Loucy (cell line): ENCODE measurements around the gene SERTAD3.
"Not testable (repeated sequence)": the region's sequence is repeated elsewhere in the genome, so short reads cannot be mapped to it uniquely, and the experiment has no call there.

Source experiments
- H2AFZ ChIP-seq: fragments of 200-600 bp; sonication (generic); 2 replicates; pipeline ENCODE4 v1.6.0; 2016; ENCODE audit warnings: antibody characterized with exemption, mild to moderate bottlenecking, low read length, moderate library complexity
- H3F3A ChIP-seq: fragments of 200-600 bp; 2 replicates; pipeline ENCODE4 v1.6.0; 2016; ENCODE audit warnings: antibody characterized with exemption, low read depth, mild to moderate bottlenecking
- H3K27me3 ChIP-seq: fragments of 200-600 bp; sonication (generic); 2 replicates; pipeline ENCODE4 v1.6.1; 2014; ENCODE audit warnings: low read length, mild to moderate bottlenecking; ENCODE audit not compliant: insufficient read depth, poor library complexity, severe bottlenecking
- H3K36me3 ChIP-seq: fragments of 200-600 bp; sonication (generic); 2 replicates; pipeline ENCODE4 v1.6.1; 2016; ENCODE audit warnings: low read length; ENCODE audit not compliant: insufficient read depth
- H3K4me1 ChIP-seq: fragments of 200-600 bp; sonication (generic); 2 replicates; pipeline ENCODE4 v1.5.1; 2014; ENCODE audit warnings: low read length, mild to moderate bottlenecking; ENCODE audit not compliant: insufficient read depth, poor library complexity, severe bottlenecking
- H3K4me2 ChIP-seq: fragments of 200-600 bp; sonication (generic); 2 replicates; pipeline ENCODE4 v1.6.0; 2014; ENCODE audit warnings: antibody characterized with exemption, low read length, low read depth, mild to moderate bottlenecking; ENCODE audit not compliant: poor library complexity, severe bottlenecking
- H3K4me3 ChIP-seq: fragments of 200-600 bp; sonication (generic); 2 replicates; pipeline ENCODE4 v1.5.1; 2014; ENCODE audit warnings: low read length, mild to moderate bottlenecking, mixed read lengths; ENCODE audit not compliant: poor library complexity, severe bottlenecking
- H3K79me2 ChIP-seq: fragments of 200-600 bp; sonication (generic); 2 replicates; pipeline ENCODE4 v1.6.1; 2014; ENCODE audit warnings: low read length; ENCODE audit not compliant: insufficient read depth
- H3K9ac ChIP-seq: fragments of 200-600 bp; sonication (generic); 2 replicates; pipeline ENCODE4 v1.6.0; 2014; ENCODE audit warnings: mild to moderate bottlenecking, low read depth, low read length, moderate library complexity; ENCODE audit not compliant: poor library complexity, severe bottlenecking
- H3K9me2 ChIP-seq: fragments of 200-600 bp; sonication (generic); replicated peaks from 2 replicates; pipeline ENCODE4 v1.6.1; 2016; ENCODE audit warnings: low read depth, low read length, mixed read lengths
- H3K9me3 ChIP-seq: fragments of 200-600 bp; sonication (generic); 2 replicates; pipeline ENCODE4 v1.6.1; 2014; ENCODE audit warnings: mild to moderate bottlenecking, antibody characterized with exemption, low read length, low read depth; ENCODE audit not compliant: insufficient read depth
- H4K20me1 ChIP-seq: fragments of 200-600 bp; sonication (generic); 2 replicates; pipeline ENCODE4 v1.6.0; 2014; ENCODE audit warnings: antibody characterized with exemption, low read length, mild to moderate bottlenecking; ENCODE audit not compliant: insufficient read depth, poor library complexity, severe bottlenecking
- EZH2phosphoT487 ChIP-seq: fragments of 200-600 bp; IDR thresholded peaks from 2 replicates; pipeline ENCODE4 v1.6.1; 2018; ENCODE audit warnings: antibody characterized with exemption, mild to moderate bottlenecking, moderate library complexity, borderline replicate concordance
- TF ChIP-seq, protein P1 (sequence below): fragments of 200-600 bp; sonication (generic); conservative IDR thresholded peaks from 2 replicates; pipeline ENCODE4 v1.5.1; 2014; ENCODE audit warnings: mild to moderate bottlenecking, antibody characterized with exemption, low read length

SERTAD3 gene

DNA sequence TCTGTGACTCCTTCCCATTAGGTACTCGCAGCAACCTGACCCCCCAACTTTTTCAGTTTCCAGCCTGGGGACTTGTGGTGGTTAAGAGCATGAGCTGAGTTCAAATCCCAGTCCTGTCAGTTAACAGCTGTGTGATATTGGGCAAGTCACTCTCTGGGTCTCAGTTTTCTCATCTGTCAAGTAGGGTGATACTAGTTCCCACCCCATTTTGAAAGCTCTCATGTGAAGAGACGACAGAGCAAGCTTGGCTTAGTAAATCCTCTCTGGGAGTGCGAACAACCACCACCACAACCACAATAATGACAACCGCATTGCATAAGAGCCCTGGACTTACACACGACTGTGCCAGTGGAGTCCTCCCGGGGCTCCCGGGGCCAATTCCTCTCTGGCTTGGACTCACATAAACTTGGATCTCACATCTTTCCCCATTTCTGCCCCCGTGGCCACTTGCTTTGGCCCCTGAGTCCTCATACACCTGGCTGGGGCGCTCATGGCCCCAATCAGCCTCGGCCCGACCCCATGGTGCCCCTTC is 21.0 kb upstream of the SERTAD3 start:
- H3K9me2 ChIP-seq: no peaks in the 10 kb centered on the region
- peak overlapping the region; percentile 65 for H3K9ac ChIP-seq
- H2AFZ ChIP-seq: peak overlapping the region; percentile 93
- H3K36me3 ChIP-seq: no peaks in the 10 kb centered on the region
- no peaks in the 10 kb centered on the region for H3F3A ChIP-seq
- no peaks in the 10 kb centered on the region for H3K9me3 ChIP-seq
- H3K4me2 ChIP-seq: peak overlapping the region; percentile 73
- H3K27me3 ChIP-seq: no peaks in the 10 kb centered on the region
- peak overlapping the region; percentile 75 for H3K4me3 ChIP-seq
- peaks cover 13% of the 10 kb centered on the region for H3K4me1 ChIP-seq
- TF ChIP-seq EZH2phosphoT487: no peak
- TF ChIP-seq, protein P1, sequence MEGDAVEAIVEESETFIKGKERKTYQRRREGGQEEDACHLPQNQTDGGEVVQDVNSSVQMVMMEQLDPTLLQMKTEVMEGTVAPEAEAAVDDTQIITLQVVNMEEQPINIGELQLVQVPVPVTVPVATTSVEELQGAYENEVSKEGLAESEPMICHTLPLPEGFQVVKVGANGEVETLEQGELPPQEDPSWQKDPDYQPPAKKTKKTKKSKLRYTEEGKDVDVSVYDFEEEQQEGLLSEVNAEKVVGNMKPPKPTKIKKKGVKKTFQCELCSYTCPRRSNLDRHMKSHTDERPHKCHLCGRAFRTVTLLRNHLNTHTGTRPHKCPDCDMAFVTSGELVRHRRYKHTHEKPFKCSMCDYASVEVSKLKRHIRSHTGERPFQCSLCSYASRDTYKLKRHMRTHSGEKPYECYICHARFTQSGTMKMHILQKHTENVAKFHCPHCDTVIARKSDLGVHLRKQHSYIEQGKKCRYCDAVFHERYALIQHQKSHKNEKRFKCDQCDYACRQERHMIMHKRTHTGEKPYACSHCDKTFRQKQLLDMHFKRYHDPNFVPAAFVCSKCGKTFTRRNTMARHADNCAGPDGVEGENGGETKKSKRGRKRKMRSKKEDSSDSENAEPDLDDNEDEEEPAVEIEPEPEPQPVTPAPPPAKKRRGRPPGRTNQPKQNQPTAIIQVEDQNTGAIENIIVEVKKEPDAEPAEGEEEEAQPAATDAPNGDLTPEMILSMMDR: no peak
- no peaks in the 10 kb centered on the region for H3K79me2 ChIP-seq
- H4K20me1 ChIP-seq: no peaks in the 10 kb centered on the region

DNA sequence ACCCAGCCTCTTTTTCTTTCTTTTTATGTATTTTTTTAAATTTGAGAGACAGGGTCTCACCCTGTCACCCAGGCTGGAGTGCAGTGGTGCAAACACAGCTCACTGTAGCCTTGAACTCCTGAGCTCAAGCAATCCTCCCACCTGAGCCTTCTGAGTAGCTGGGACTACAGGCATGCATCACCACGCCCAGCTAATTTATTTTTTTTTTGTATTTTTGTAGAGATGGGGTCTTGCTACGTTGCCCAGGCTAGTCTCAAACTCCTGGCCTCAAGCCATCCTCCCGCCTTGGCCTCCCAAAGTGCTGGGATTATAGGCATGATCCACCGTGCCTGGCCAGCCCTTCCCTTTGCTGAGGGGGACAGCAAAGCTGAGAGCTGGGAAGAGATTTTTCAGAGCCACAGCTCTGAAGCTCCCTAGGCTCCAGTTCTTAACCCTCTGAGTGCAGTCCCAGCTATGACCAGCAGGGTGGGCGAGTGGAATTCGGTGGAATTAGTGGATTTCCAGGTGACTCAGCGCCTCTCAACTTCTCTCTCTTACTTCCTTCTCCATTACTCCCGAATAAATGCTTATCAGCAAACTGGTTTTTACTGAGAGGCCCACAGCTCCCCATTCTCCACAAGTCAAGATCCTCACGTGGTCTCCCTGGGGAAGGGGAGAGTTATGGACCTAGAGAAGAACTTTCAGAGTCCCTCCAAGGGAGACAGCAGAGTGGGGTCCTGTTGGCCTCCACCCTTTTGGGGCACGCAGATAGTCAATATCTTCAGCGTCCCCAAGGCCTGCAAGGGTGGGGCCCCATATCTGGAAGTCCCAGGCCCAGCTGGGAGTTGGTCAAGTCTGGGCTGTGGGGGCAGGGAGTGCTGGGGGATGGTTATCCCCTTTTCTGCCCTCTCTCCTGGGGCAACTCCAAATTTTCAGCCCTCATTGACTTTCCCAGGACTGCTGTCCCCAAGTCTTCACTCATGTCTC is 20.2 kb upstream of the SERTAD3 start:
- Histone ChIP-seq H3K9ac (peak overlapping the region; percentile 65), H3K4me3 (peak overlapping the region; percentile 75), H3K9me3 (no peaks in the 10 kb centered on the region), H3K4me1 (peaks cover 13% of the 10 kb centered on the region), H3K79me2 (no peaks in the 10 kb centered on the region), H3K9me2 (no peaks in the 10 kb centered on the region), H3F3A (no peaks in the 10 kb centered on the region), H3K36me3 (no peaks in the 10 kb centered on the region), H4K20me1 (no peaks in the 10 kb centered on the region), H3K27me3 (no peaks in the 10 kb centered on the region), H2AFZ (peak overlapping the region; percentile 62), H3K4me2 (peak overlapping the region; percentile 73)
- TF ChIP-seq EZH2phosphoT487: no peak
- TF ChIP-seq, protein P1: peak; percentile 74

DNA sequence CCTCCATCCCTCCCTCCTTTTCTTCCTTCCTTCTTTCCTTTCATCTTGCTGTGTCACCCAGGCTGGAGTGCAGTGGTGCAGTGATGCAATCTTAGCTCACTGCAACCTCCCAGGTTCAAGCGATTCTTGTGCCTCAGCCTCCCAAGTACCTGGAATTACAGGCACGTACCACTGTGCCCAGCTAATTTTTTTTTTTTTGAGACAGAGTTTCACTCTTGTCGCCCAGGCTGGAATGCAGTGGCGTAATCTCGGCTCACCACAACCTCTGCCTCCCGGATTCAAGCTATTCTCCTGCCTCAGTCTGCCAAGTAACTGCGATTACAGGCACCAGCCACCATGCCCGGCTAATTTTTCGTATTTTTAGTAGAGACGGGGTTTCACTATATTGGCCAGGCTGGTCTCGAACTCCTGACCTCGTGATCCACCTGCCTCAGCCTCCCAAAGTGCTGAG is 19.5 kb upstream of the SERTAD3 start:
- H3K79me2 ChIP-seq, H3K9me2 ChIP-seq, H3K36me3 ChIP-seq, H3K4me2 ChIP-seq, H3K9me3 ChIP-seq, H2AFZ ChIP-seq, H3K27me3 ChIP-seq, H3K9ac ChIP-seq, H3K4me3 ChIP-seq, H3F3A ChIP-seq, H4K20me1 ChIP-seq: not testable (repeated sequence)
- peaks cover 13% of the 10 kb centered on the region for H3K4me1 ChIP-seq
